ENCODE data around the gene GRAP. TPM values are rescaled to one million over a fixed set of nuclear protein-coding genes. Genes with fewer than 3 reads are reported as not detected.

The GRAP gene
- total RNA-seq, 1 donor from 2014 or later, result not detected

GRCh38 chr17:19016881-19017280, 29.9 kb downstream of the GRAP start:
- Mint-ChIP-seq H3K36me3 (ENCODE audit: insufficient read depth) (no peaks in the 10 kb centered on the region), H3K9me3 (ENCODE audit: low read depth) (no peaks in the 10 kb centered on the region), H3K4me1 (ENCODE audit: low read depth) (no peaks in the 10 kb centered on the region), H3K27ac (no peak overlapping the region), H3K4me3 (ENCODE audit: low read depth) (no peak overlapping the region), H3K27me3 (peaks cover 16% of the 10 kb centered on the region)
- no peak for DNase-seq (ENCODE audit: low spot score, unreplicated experiment)
- TF ChIP-seq, protein P1, sequence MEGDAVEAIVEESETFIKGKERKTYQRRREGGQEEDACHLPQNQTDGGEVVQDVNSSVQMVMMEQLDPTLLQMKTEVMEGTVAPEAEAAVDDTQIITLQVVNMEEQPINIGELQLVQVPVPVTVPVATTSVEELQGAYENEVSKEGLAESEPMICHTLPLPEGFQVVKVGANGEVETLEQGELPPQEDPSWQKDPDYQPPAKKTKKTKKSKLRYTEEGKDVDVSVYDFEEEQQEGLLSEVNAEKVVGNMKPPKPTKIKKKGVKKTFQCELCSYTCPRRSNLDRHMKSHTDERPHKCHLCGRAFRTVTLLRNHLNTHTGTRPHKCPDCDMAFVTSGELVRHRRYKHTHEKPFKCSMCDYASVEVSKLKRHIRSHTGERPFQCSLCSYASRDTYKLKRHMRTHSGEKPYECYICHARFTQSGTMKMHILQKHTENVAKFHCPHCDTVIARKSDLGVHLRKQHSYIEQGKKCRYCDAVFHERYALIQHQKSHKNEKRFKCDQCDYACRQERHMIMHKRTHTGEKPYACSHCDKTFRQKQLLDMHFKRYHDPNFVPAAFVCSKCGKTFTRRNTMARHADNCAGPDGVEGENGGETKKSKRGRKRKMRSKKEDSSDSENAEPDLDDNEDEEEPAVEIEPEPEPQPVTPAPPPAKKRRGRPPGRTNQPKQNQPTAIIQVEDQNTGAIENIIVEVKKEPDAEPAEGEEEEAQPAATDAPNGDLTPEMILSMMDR (IDR thresholded peaks at IDR 0.05; ENCODE audit: unreplicated experiment), result no peak

DNA sequence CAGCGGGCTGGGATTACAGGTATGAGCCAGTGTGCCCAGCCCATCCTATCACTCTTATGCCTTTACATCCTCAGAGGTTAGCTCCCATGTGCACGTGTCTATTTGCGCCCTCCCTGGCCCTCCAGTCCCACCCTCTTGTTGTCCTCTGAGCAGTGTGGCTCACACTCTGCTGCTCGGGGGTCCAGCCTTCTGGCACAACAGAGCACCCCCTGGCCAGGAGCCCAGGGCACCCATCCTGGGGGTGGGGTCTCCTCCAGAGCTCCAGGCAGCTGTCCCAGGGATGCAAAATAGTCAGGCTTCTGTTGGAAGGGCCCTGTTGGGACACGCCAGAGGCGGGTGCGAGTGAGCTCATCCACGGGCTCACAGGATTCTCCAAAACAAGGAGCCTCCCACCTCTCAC, 30.5 kb downstream of the GRAP start:
- TF ChIP-seq, protein P1 (IDR thresholded peaks at IDR 0.05; ENCODE audit: unreplicated experiment), result no peak
- H3K4me1 Mint-ChIP-seq (ENCODE audit: low read depth), result no peaks in the 10 kb centered on the region
- H3K4me3 Mint-ChIP-seq (ENCODE audit: low read depth), result no peak overlapping the region
- no peaks in the 10 kb centered on the region for H3K9me3 Mint-ChIP-seq (ENCODE audit: low read depth)
- H3K27ac Mint-ChIP-seq, result no peak overlapping the region
- H3K27me3 Mint-ChIP-seq, result peaks cover 16% of the 10 kb centered on the region
- no peak for DNase-seq (ENCODE audit: low spot score, unreplicated experiment)
- H3K36me3 Mint-ChIP-seq (ENCODE audit: insufficient read depth), result no peaks in the 10 kb centered on the region

- TF ChIP-seq, protein P1 (IDR thresholded peaks at IDR 0.05; ENCODE audit: unreplicated experiment), result no peak
- Mint-ChIP-seq H3K4me3 (ENCODE audit: low read depth) (no peak overlapping the region), H3K9me3 (ENCODE audit: low read depth) (no peaks in the 10 kb centered on the region), H3K36me3 (ENCODE audit: insufficient read depth) (no peaks in the 10 kb centered on the region), H3K27ac (peak overlapping the region; percentile 10), H3K4me1 (ENCODE audit: low read depth) (peaks cover 4% of the 10 kb centered on the region), H3K27me3 (peaks cover 16% of the 10 kb centered on the region)
- no peak for DNase-seq (ENCODE audit: low spot score, unreplicated experiment)
These were observed 31.3 kb downstream of the GRAP start for GRCh38 chr17:19015428-19015827.

DNA sequence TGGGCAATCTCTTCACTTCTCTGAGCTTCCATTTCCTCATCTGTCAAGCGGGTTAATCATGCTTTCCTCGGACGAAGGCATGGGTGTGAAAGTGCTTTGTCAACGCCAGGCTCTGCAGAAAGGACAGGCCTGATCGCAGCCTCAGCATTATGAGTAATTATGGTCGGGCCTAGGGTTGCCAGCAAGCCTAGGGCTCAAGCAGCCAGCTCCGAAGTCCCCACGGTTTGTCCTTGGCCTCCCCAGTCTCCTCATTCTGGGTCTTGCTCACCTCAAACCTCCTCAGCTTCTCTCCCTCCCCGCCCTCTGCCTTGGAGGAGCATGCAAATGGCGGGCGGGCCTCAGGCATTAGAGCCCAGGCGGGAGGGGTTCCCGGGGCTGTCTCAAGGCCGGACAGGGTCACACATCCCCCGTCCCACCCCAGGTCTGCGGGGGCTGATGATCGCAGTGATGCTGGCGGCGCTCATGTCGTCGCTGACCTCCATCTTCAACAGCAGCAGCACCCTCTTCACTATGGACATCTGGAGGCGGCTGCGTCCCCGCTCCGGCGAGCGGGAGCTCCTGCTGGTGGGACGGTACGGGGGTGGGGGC, 32.0 kb downstream of the GRAP start:
- TF ChIP-seq, protein P1 (IDR thresholded peaks at IDR 0.05; ENCODE audit: unreplicated experiment), result no peak
- H3K4me1 Mint-ChIP-seq (ENCODE audit: low read depth), result peaks cover 4% of the 10 kb centered on the region
- no peak overlapping the region for H3K27ac Mint-ChIP-seq
- peaks cover 14% of the 10 kb centered on the region for H3K27me3 Mint-ChIP-seq
- DNase-seq (ENCODE audit: low spot score, unreplicated experiment), result no peak
- H3K36me3 Mint-ChIP-seq (ENCODE audit: insufficient read depth), result no peaks in the 10 kb centered on the region
- H3K9me3 Mint-ChIP-seq (ENCODE audit: low read depth), result no peaks in the 10 kb centered on the region
- no peak overlapping the region for H3K4me3 Mint-ChIP-seq (ENCODE audit: low read depth)

GRCh38 chr17:19013806-19014627, 32.7 kb downstream of the GRAP start:
- TF ChIP-seq, protein P1 (IDR thresholded peaks at IDR 0.05; ENCODE audit: unreplicated experiment), result no peak
- H3K36me3 Mint-ChIP-seq (ENCODE audit: insufficient read depth), result no peaks in the 10 kb centered on the region
- H3K27ac Mint-ChIP-seq, result peak overlapping the region; percentile 59
- no peak overlapping the region for H3K4me3 Mint-ChIP-seq (ENCODE audit: low read depth)
- H3K27me3 Mint-ChIP-seq, result peaks cover 14% of the 10 kb centered on the region
- H3K9me3 Mint-ChIP-seq (ENCODE audit: low read depth), result no peaks in the 10 kb centered on the region
- peaks cover 4% of the 10 kb centered on the region for H3K4me1 Mint-ChIP-seq (ENCODE audit: low read depth)
- DNase-seq (ENCODE audit: low spot score, unreplicated experiment), result no peak
